Smooth muscle cell (in vitro differentiated cells): ENCODE measurements around the gene PLB1. TPM values are rescaled to one million over a fixed set of nuclear protein-coding genes. Genes with fewer than 3 reads are reported as not detected.
"Not testable (repeated sequence)": the region's sequence is repeated elsewhere in the genome, so short reads cannot be mapped to it uniquely, and the experiment has no call there.

ENCODE experiments used
- DNase-seq: peaks from one replicate; lab custom pipeline; 2025; ENCODE audit not compliant: unreplicated experiment; lab: John Stamatoyannopoulos, UW
- H2AFZ ChIP-seq: fragments of 200-600 bp; sonication (generic); 2 replicates; pipeline ENCODE4 v1.6.0; 2016; ENCODE audit warnings: antibody characterized with exemption, low read depth, mild to moderate bottlenecking
- H3F3A ChIP-seq: fragments of 200-600 bp; sonication (generic); 2 replicates; pipeline ENCODE4 v1.6.0; 2017; ENCODE audit warnings: antibody characterized with exemption, low read depth
- H3K27ac ChIP-seq: fragments of 200-600 bp; sonication (generic); 2 replicates; pipeline ENCODE4 v1.5.1; 2016; ENCODE audit warnings: low read depth, mild to moderate bottlenecking
- H3K27me3 ChIP-seq: fragments of 200-600 bp; sonication (generic); 2 replicates; pipeline ENCODE4 v1.6.1; 2016; ENCODE audit warnings: low read depth, mild to moderate bottlenecking
- H3K36me3 ChIP-seq: fragments of 200-600 bp; sonication (generic); 2 replicates; pipeline ENCODE4 v1.5.1; 2016; ENCODE audit warnings: low read depth
- H3K4me1 ChIP-seq: fragments of 200-600 bp; sonication (generic); 2 replicates; pipeline ENCODE4 v1.5.1; 2016; ENCODE audit warnings: low read depth
- H3K4me2 ChIP-seq: fragments of 200-600 bp; sonication (generic); 2 replicates; pipeline ENCODE4 v1.6.0; 2016; ENCODE audit warnings: mild to moderate bottlenecking
- H3K4me3 ChIP-seq: fragments of 200-600 bp; sonication (generic); 2 replicates; pipeline ENCODE4 v1.5.1; 2016; ENCODE audit warnings: mild to moderate bottlenecking
- H3K79me2 ChIP-seq: fragments of 200-600 bp; sonication (generic); 2 replicates; pipeline ENCODE4 v1.6.0; 2016; ENCODE audit warnings: low read depth, mild to moderate bottlenecking
- H3K9ac ChIP-seq: fragments of 200-600 bp; sonication (generic); 2 replicates; pipeline ENCODE4 v1.6.0; 2016; ENCODE audit warnings: low read depth
- H3K9me3 ChIP-seq: fragments of 200-600 bp; sonication (generic); replicated peaks from 2 replicates; pipeline ENCODE4 v1.5.1; 2016; ENCODE audit warnings: low read depth
- H4K20me1 ChIP-seq: fragments of 200-600 bp; sonication (generic); 2 replicates; pipeline ENCODE4 v1.6.0; 2016; ENCODE audit warnings: low read depth
- WGBS: methylation state at CpG from one replicate; pipeline ENCODE4 v1.1.7; 2016; ENCODE audit warnings: low lambda C conversion rate; 5-methylcytosine and 5-hydroxymethylcytosine counted together
- polyA plus RNA-seq: library from polyadenylated mRNA; unstranded; fragments of >200 nt; fragmentation: Nextera tagmentation; extraction: Ambion mirVana; gene quantifications from 2 replicates; pipeline ENCODE4 v1.2.1, GENCODE V29; 2016
- total RNA-seq: library from RNA; depleted of rRNA; stranded (reverse); fragments of >200 nt; gene quantifications from 2 replicates; pipeline ENCODE4 v1.2.3, GENCODE V29; 2014
- TF ChIP-seq, protein P1 (sequence below): fragments of 200-600 bp; sonication (generic); IDR thresholded peaks from 2 replicates; pipeline ENCODE4 v1.5.1; 2017; ENCODE audit warnings: borderline replicate concordance, mild to moderate bottlenecking, antibody characterized with exemption; ENCODE audit not compliant: insufficient read depth, poor library complexity, severe bottlenecking

PLB1 gene
- total and polyA plus RNA-seq, 2 experiments from 2014 or later, result 0.75 to 8.7 TPM

DNA sequence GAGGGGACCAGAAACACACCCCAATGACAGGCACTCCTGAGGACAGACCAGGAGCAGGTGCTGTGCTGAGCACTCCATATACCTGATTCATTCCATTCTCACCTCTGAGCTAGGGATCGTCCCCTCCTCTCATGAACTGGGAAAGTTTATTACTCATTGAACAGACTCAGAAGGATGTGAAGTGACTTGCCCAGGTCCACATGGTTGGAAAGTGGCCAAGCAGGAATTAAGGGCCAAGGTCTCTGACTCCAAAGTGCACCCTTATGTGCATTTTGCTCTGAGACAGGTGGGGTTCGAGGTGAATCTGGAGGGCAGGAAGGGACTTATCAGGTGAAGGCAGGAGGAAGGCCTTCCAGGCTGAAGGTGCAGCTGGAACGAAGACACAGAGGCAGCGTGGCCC lies 25.1 kb upstream of the PLB1 start:
- Histone ChIP-seq H3K4me3 (no peak overlapping the region), H3K36me3 (no peaks in the 10 kb centered on the region), H3K4me1 (no peaks in the 10 kb centered on the region), H3K27me3 (no peaks in the 10 kb centered on the region), H3K27ac (no peak overlapping the region), H4K20me1 (no peaks in the 10 kb centered on the region), H3F3A (no peaks in the 10 kb centered on the region), H3K9ac (no peak overlapping the region), H3K9me3 (no peaks in the 10 kb centered on the region), H2AFZ (no peak overlapping the region), H3K4me2 (no peak overlapping the region), H3K79me2 (no peaks in the 10 kb centered on the region)
- no peak for DNase-seq
- 90% methylated on average over 4 of the region's 4 CpGs for WGBS
- TF ChIP-seq, protein P1, sequence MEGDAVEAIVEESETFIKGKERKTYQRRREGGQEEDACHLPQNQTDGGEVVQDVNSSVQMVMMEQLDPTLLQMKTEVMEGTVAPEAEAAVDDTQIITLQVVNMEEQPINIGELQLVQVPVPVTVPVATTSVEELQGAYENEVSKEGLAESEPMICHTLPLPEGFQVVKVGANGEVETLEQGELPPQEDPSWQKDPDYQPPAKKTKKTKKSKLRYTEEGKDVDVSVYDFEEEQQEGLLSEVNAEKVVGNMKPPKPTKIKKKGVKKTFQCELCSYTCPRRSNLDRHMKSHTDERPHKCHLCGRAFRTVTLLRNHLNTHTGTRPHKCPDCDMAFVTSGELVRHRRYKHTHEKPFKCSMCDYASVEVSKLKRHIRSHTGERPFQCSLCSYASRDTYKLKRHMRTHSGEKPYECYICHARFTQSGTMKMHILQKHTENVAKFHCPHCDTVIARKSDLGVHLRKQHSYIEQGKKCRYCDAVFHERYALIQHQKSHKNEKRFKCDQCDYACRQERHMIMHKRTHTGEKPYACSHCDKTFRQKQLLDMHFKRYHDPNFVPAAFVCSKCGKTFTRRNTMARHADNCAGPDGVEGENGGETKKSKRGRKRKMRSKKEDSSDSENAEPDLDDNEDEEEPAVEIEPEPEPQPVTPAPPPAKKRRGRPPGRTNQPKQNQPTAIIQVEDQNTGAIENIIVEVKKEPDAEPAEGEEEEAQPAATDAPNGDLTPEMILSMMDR, result no peak

DNA sequence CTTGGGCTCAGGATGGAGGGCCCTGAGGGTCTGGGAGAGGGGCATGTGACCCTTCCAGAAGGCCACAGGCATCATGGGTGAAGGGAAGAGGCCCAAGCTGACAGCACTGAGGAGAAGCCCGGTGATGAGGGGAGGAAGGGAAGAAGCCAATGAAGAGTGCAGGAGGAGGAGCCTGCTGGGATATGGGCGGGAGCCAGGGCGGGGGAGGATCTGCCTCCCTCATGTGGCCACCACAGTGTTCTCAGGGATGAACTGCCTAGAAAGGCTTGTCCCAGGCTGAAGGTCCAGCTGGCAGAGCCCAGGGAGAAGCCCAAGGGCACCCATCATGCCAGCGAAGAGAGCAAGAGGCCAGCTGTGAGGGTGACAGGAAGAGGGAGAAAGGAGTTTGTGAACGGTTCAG lies 24.6 kb upstream of the PLB1 start:
- no peak overlapping the region for H3K27ac ChIP-seq
- DNase-seq, result no peak
- 85% methylated on average over 5 of the region's 5 CpGs for WGBS

DNA sequence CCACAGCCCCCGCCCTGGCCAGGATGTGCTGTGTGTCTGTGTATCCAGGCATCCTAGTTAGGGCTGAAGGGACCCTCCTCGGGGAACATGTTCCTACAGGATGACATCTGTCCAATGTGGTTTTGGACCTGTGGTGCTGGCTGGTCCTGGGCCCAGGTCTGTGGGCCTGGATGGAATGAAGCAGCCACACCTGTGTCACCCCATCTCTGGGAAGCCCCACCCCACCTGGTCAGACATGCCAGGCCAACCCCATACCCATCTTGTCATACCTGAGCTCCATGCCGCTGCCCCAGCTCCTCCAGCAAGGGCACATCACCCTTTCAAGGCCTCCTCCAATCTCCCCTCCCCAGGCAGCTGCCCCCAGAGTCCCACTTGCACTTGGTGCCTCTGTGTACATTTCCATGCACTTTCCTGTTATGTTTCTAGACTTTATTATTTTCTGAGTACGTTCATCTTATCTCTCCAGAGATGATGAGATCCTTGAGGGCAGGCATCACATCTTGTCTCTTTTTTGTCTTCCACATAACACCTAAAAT lies 24.1 kb upstream of the PLB1 start:
- Histone ChIP-seq H3K36me3 (no peaks in the 10 kb centered on the region), H2AFZ (no peak overlapping the region), H3K4me1 (no peaks in the 10 kb centered on the region), H4K20me1 (no peaks in the 10 kb centered on the region), H3K4me2 (no peak overlapping the region), H3F3A (no peaks in the 10 kb centered on the region), H3K4me3 (no peak overlapping the region), H3K79me2 (no peaks in the 10 kb centered on the region), H3K27ac (no peak overlapping the region), H3K9ac (no peak overlapping the region), H3K9me3 (no peaks in the 10 kb centered on the region), H3K27me3 (no peaks in the 10 kb centered on the region)
- TF ChIP-seq, protein P1, result no peak
- no peak for DNase-seq
- 86% methylated on average over 4 of the region's 4 CpGs for WGBS

More for the DNA sequence above, 24.6 kb upstream of the PLB1 start:
- Histone ChIP-seq H3K9me3 (no peaks in the 10 kb centered on the region), H3K4me2 (no peak overlapping the region), H4K20me1 (no peaks in the 10 kb centered on the region), H3F3A (no peaks in the 10 kb centered on the region), H3K4me1 (no peaks in the 10 kb centered on the region), H3K36me3 (no peaks in the 10 kb centered on the region), H3K27me3 (no peaks in the 10 kb centered on the region), H2AFZ (no peak overlapping the region), H3K79me2 (no peaks in the 10 kb centered on the region), H3K9ac (no peak overlapping the region), H3K4me3 (no peak overlapping the region)
- TF ChIP-seq, protein P1, result no peak

DNA sequence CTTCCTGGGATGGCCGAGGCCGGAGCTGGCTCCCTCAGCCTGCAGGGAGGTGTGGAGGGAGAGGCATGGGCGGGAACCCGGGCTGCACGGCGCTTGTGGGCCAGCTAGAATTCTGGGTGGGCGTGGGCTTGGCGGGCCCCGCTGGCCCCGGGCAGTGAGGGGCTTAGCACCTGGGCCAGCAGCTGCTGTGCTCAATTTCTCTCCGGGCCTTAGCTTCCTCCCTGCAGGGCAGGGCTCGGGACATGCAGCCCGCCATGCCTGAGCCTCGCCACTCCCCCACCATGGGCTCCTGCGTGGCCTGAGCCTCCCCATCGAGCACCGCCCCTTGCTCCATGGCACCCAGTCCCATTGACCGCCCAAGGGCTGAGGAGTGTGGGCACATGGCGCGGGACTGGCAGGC lies 23.2 kb upstream of the PLB1 start:
- H3K36me3 ChIP-seq, H3F3A ChIP-seq, H3K27ac ChIP-seq, H3K4me2 ChIP-seq, H2AFZ ChIP-seq, H3K27me3 ChIP-seq, H3K4me3 ChIP-seq, H3K9me3 ChIP-seq, H4K20me1 ChIP-seq, DNase-seq, H3K9ac ChIP-seq, H3K4me1 ChIP-seq, H3K79me2 ChIP-seq: not testable (repeated sequence)
- 94% methylated on average over 17 of the region's 20 CpGs for WGBS
